CD14-positive monocyte (primary cell): Measurements from ENCODE around the gene UBE2Q1. TPM values are rescaled to one million over a fixed set of nuclear protein-coding genes. Genes with fewer than 3 reads are reported as not detected.

Source experiments
- DNase-seq, 3 donors: peaks; one replicate each; pipeline ENCODE4 v3.0.0-alpha.2; 2011 to 2022
- H2AFZ ChIP-seq: 2 replicates; pipeline ENCODE4 v1.6.0; 2012; ENCODE audit warnings: mild to moderate bottlenecking, low read depth, low read length, inconsistent platforms; ENCODE audit not compliant: insufficient read depth, poor library complexity, severe bottlenecking
- H3K27ac ChIP-seq, 2 donors: 1 replicate in 1 of 2; 2 replicates in 1 of 2; pipeline ENCODE4 v1.5.1; 2012 to 2013; ENCODE audit warnings: low read length in 2 of 2, control low read depth in 1 of 2, inconsistent platforms in 1 of 2, low read depth in 1 of 2, mild to moderate bottlenecking in 1 of 2
- H3K27me3 ChIP-seq, 2 donors: one replicate each; pipeline versions ENCODE4 v1.6.0 to v1.6.1; 2011 to 2013; ENCODE audit warnings: low read length in 2 of 2; ENCODE audit not compliant: control insufficient read depth in 2 of 2, insufficient read depth in 2 of 2
- H3K36me3 ChIP-seq, 2 donors: replicated peaks in 1 of 2; 1 replicate in 1 of 2; 2 replicates in 1 of 2; pipeline versions ENCODE4 v1.5.1 to v1.6.1; 2012 to 2013; ENCODE audit warnings: low read length in 2 of 2, control low read depth in 1 of 2, inconsistent platforms in 1 of 2, mild to moderate bottlenecking in 1 of 2; ENCODE audit not compliant: insufficient read depth in 2 of 2, control insufficient read depth in 1 of 2
- H3K4me1 ChIP-seq, 2 donors: 1 replicate in 1 of 2; 2 replicates in 1 of 2; pipeline versions ENCODE4 v1.5.1 to v1.6.1; 2012 to 2013; ENCODE audit warnings: low read length in 2 of 2, control low read depth in 1 of 2, inconsistent platforms in 1 of 2, mild to moderate bottlenecking in 1 of 2, moderate library complexity in 1 of 2; ENCODE audit not compliant: insufficient read depth in 2 of 2, control insufficient read depth in 1 of 2
- H3K4me2 ChIP-seq: replicated peaks from 2 replicates; pipeline ENCODE3; 2012; ENCODE audit warnings: low read length, moderate library complexity, mild to moderate bottlenecking; ENCODE audit not compliant: poor library complexity, severe bottlenecking; ENCODE audit errors: extremely low read depth
- H3K4me3 ChIP-seq, 3 experiments: fragments of 200-600 bp in 1 of 3; sonication (generic) in 1 of 3; replicated peaks in 1 of 3; 1 replicate in 2 of 3; 2 replicates in 1 of 3; pipeline ENCODE4 v1.5.1; 2011 to 2013; ENCODE audit warnings: low read length in 3 of 3, mild to moderate bottlenecking in 3 of 3, control low read depth in 2 of 3, low read depth in 2 of 3, inconsistent platforms in 1 of 3, moderate library complexity in 1 of 3
- H3K79me2 ChIP-seq: 2 replicates; pipeline ENCODE4 v1.6.0; 2012; ENCODE audit warnings: mild to moderate bottlenecking, control low read depth, inconsistent platforms, low read length, moderate library complexity; ENCODE audit not compliant: insufficient read depth
- H3K9ac ChIP-seq: 2 replicates; pipeline ENCODE4 v1.6.0; 2017; ENCODE audit warnings: low read length, mild to moderate bottlenecking; ENCODE audit not compliant: insufficient read depth, poor library complexity, severe bottlenecking
- H3K9me3 ChIP-seq, 2 donors: replicated peaks in 1 of 2; 1 replicate in 1 of 2; 2 replicates in 1 of 2; pipeline versions ENCODE4 v1.5.1 to v1.6.1; 2012 to 2013; ENCODE audit warnings: low read length in 2 of 2, control low read depth in 1 of 2; ENCODE audit not compliant: control insufficient read depth in 1 of 2, insufficient read depth in 1 of 2
- H4K20me1 ChIP-seq: 2 replicates; pipeline ENCODE4 v1.6.0; 2012; ENCODE audit warnings: mild to moderate bottlenecking, low read length, control low read depth, moderate library complexity; ENCODE audit not compliant: insufficient read depth
- H3K27ac Mint-ChIP-seq, 7 donors: one replicate each; pipeline ENCODE4 v1.8.0; 2020; ENCODE audit warnings: mild to moderate bottlenecking in 7 of 7, mixed read lengths in 7 of 7, moderate library complexity in 6 of 7, inconsistent platforms in 2 of 7
- H3K27me3 Mint-ChIP-seq, 3 donors: one replicate each; pipeline ENCODE4 v1.8.0; 2021 to 2022; ENCODE audit warnings: low read depth in 3 of 3, mild to moderate bottlenecking in 3 of 3, mixed read lengths in 3 of 3, moderate library complexity in 3 of 3, inconsistent platforms in 1 of 3
- H3K36me3 Mint-ChIP-seq, 2 donors: one replicate each; pipeline ENCODE4 v1.8.0; 2020; ENCODE audit warnings: mixed read lengths in 2 of 2, inconsistent platforms in 1 of 2, mild to moderate bottlenecking in 1 of 2
- H3K4me1 Mint-ChIP-seq: one replicate; pipeline ENCODE4 v1.8.0; 2020; ENCODE audit warnings: mild to moderate bottlenecking, mixed read lengths
- H3K4me3 Mint-ChIP-seq, 2 donors: one replicate each; pipeline ENCODE4 v1.8.0; 2020; ENCODE audit warnings: mild to moderate bottlenecking in 2 of 2, mixed read lengths in 2 of 2, moderate library complexity in 1 of 2
- H3K9me3 Mint-ChIP-seq, 7 donors: one replicate each; pipeline ENCODE4 v1.8.0; 2020 to 2022; ENCODE audit warnings: mixed read lengths in 7 of 7, mild to moderate bottlenecking in 6 of 7, moderate library complexity in 6 of 7, inconsistent platforms in 2 of 7
- WGBS: methylation state at CpG from one replicate; pipeline ENCODE4 v1.1.5; 2013; ENCODE audit warnings: missing lambda C conversion rate; ENCODE audit not compliant: insufficient coverage; 5-methylcytosine and 5-hydroxymethylcytosine counted together
- intact Hi-C, 2 donors: fragments of 100-400 bp; cut with micrococcal nuclease; formaldehyde crosslinking; loops; one replicate each; pipeline versions ENCODE4 v1.15.0 to v1.15.1; 2023
- polyA plus RNA-seq, 3 donors: library from polyadenylated mRNA; depleted of rRNA in 1 of 3; unstranded in 2 of 3; stranded (reverse) in 1 of 3; fragments of 300-500 nt in 2 of 3; fragments of >200 nt in 1 of 3; fragmentation: Illumina TruSeq in 2 of 3; gene quantifications; 1 replicate in 2 of 3; 2 replicates in 1 of 3; pipeline ENCODE4 v1.2.3, GENCODE V29; 2012 to 2021
- TF ChIP-seq, protein P1 (sequence below): fragments of 200-600 bp; IDR thresholded peaks from one replicate; pipeline ENCODE4 v1.8.0; 2022; ENCODE audit warnings: antibody characterized with exemption, mild to moderate bottlenecking

UBE2Q1 gene
- polyA plus RNA-seq, 3 donors = 6.4 to 22.6 (median 8.4) TPM

DNA sequence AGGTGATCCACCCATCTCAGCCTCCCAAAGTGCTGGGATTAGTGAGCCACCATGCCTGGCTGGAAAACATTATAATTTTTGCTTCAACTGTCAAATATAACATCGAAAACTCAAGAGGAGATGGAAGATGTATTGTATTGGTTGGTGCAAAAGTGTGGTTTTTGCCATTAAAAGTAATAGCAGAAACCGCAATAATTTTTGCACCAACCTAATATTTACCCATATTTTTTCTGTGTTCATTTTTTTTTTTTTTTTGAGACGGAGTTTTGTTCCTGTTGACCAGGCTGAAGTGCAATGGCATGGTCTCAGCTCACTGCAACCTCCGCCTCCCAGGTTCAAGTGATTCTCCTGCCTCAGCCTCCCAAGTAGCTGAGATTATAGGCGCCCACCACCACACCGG, 29.2 kb downstream of the UBE2Q1 start:
- Mint-ChIP-seq H3K36me3 (no peaks in the 10 kb centered on the region), H3K4me1 (no peaks in the 10 kb centered on the region), H3K9me3 (peaks cover 0 to 6% (median 4%) of the 10 kb centered on the region in 7 donors), H3K27me3 (peaks cover 0 to 5% (median 3%) of the 10 kb centered on the region in 3 donors), H3K4me3 (no peak overlapping the region), H3K27ac (no peak overlapping the region)
- H3K4me3 ChIP-seq = no peak overlapping the region
- intact Hi-C loops = no loop called here
- H4K20me1 ChIP-seq = no peaks in the 10 kb centered on the region
- no CpG with 5 or more reads among the region's 6 CpGs for WGBS
- no peak for DNase-seq
- no peaks in the 10 kb centered on the region for H3K79me2 ChIP-seq
- H3K4me1 ChIP-seq = no peaks in the 10 kb centered on the region
- no peaks in the 10 kb centered on the region for H3K9me3 ChIP-seq
- H3K4me2 ChIP-seq = no peak overlapping the region
- H3K9ac ChIP-seq = no peak overlapping the region
- H3K27me3 ChIP-seq = no peaks in the 10 kb centered on the region
- no peak overlapping the region for H2AFZ ChIP-seq
- no peaks in the 10 kb centered on the region for H3K36me3 ChIP-seq
- TF ChIP-seq, protein P1, sequence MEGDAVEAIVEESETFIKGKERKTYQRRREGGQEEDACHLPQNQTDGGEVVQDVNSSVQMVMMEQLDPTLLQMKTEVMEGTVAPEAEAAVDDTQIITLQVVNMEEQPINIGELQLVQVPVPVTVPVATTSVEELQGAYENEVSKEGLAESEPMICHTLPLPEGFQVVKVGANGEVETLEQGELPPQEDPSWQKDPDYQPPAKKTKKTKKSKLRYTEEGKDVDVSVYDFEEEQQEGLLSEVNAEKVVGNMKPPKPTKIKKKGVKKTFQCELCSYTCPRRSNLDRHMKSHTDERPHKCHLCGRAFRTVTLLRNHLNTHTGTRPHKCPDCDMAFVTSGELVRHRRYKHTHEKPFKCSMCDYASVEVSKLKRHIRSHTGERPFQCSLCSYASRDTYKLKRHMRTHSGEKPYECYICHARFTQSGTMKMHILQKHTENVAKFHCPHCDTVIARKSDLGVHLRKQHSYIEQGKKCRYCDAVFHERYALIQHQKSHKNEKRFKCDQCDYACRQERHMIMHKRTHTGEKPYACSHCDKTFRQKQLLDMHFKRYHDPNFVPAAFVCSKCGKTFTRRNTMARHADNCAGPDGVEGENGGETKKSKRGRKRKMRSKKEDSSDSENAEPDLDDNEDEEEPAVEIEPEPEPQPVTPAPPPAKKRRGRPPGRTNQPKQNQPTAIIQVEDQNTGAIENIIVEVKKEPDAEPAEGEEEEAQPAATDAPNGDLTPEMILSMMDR = no peak
- no peak overlapping the region for H3K27ac ChIP-seq

DNA sequence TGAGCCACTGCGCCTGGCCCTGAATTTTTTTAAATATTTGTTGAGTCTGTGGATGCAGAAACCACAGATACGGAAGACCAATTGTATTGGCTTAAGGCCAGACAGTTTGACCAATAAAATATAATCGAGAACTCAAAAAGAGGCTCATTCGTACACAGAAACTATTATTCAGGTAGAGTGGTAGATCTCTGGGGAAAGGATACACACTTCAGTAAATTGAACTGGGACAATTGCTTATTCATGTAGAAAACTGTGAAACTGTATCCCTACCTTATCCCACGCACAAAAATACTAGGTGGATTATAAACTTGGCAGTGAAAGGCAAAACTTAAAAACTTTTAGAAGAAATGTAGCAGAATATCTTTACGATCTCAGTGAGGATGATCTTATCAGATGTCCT, 31.3 kb downstream of the UBE2Q1 start:
- TF ChIP-seq, protein P1 = no peak
- H3K9me3 ChIP-seq = no peaks in the 10 kb centered on the region
- intact Hi-C loops = no loop called here
- Mint-ChIP-seq H3K27ac (no peak overlapping the region), H3K9me3 (peaks cover 0 to 6% (median 4%) of the 10 kb centered on the region in 7 donors), H3K36me3 (no peaks in the 10 kb centered on the region), H3K4me3 (no peak overlapping the region), H3K27me3 (peaks cover 0 to 2% (median 1%) of the 10 kb centered on the region in 3 donors), H3K4me1 (no peaks in the 10 kb centered on the region)
- WGBS = no CpG with 5 or more reads among the region's 6 CpGs
- no peak overlapping the region for H2AFZ ChIP-seq
- H3K4me2 ChIP-seq = no peak overlapping the region
- DNase-seq = no peak
- H3K79me2 ChIP-seq = no peaks in the 10 kb centered on the region
- H3K4me3 ChIP-seq = no peak overlapping the region
- no peaks in the 10 kb centered on the region for H3K36me3 ChIP-seq
- no peaks in the 10 kb centered on the region for H3K4me1 ChIP-seq
- no peak overlapping the region for H3K27ac ChIP-seq
- H3K9ac ChIP-seq = no peak overlapping the region
- no peaks in the 10 kb centered on the region for H4K20me1 ChIP-seq
- H3K27me3 ChIP-seq = no peaks in the 10 kb centered on the region
